Measurements from ENCODE around the gene PDE6A.

DNA sequence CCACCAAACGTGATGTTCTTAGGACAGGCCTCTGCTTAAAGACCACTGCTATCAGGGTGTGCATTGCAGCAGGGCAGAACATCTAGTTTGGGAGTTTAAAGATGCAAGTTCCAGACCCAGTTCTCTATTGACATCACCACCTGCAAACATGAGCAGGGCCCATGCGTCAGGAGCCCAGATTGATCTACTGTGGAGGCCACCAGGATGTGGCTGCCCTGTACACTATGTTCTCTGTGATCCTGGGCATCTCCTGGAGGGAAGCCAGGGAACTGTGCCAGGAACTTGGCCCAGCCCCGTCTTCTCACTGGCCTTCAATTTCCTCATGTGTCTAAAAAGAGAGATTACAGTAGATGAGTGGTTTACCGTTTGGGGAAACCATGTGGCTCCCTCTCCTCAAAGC is 87.1 kb downstream of the PDE6A start:
- TF ChIP-seq CTCF (IDR thresholded peaks at IDR 0.05; ENCODE audit: extremely low read depth in 1 of 2, insufficient read depth in 1 of 2, low read depth in 1 of 2, low read length in 2 of 2), result no peak
- no peak for TF ChIP-seq MAX (IDR thresholded peaks at IDR 0.05; ENCODE audit: insufficient read depth, insufficient read length)
- TF ChIP-seq JUN (IDR thresholded peaks at IDR 0.05; ENCODE audit: borderline replicate concordance, insufficient read depth, insufficient read length, low read depth), result no peak
- TF ChIP-seq POLR2A (IDR thresholded peaks at IDR 0.05; ENCODE audit: low read depth, low read length), result no peak
- no peak for TF ChIP-seq EZH2 (IDR thresholded peaks at IDR 0.05; ENCODE audit: borderline replicate concordance, low read depth, low read length, severe bottlenecking)
- TF ChIP-seq POLR2AphosphoS5 (IDR thresholded peaks at IDR 0.05; ENCODE audit: insufficient read depth, low read depth, low read length), result peak; percentile 59
- TF ChIP-seq MYC (IDR thresholded peaks at IDR 0.05; ENCODE audit: low read depth, low read length), result no peak
